Thyroid gland (tissue), 4 donors: Measurements from ENCODE around the gene LRRC53. TPM values are rescaled to one million over a fixed set of nuclear protein-coding genes. Genes with fewer than 3 reads are reported as not detected.

Experiments
- DNase-seq, 2 donors: peaks; one replicate each; pipeline ENCODE4 v3.0.0-alpha.2; 2019
- H3K27ac ChIP-seq, 3 donors: fragments of 200-600 bp; sonication (generic); 1 replicate in 2 of 3; 2 replicates in 1 of 3; pipeline ENCODE4 v1.5.1; 2016 to 2019; ENCODE audit warnings: mild to moderate bottlenecking in 1 of 3, moderate library complexity in 1 of 3
- H3K27me3 ChIP-seq: fragments of 200-600 bp; sonication (generic); one replicate; pipeline ENCODE4 v1.5.1; 2019
- H3K36me3 ChIP-seq, 2 donors: fragments of 200-600 bp; sonication (generic); one replicate each; pipeline ENCODE4 v1.5.1; 2016 to 2019
- H3K4me1 ChIP-seq, 2 donors: fragments of 200-600 bp; sonication (generic); one replicate each; pipeline ENCODE4 v1.5.1; 2017 to 2019
- H3K4me3 ChIP-seq, 3 donors: fragments of 200-600 bp; sonication (generic); replicated peaks in 1 of 3; 1 replicate in 2 of 3; 2 replicates in 1 of 3; pipeline ENCODE4 v1.5.1; 2016; ENCODE audit warnings: mild to moderate bottlenecking in 1 of 3
- H3K9me3 ChIP-seq: fragments of 200-600 bp; sonication (generic); one replicate; pipeline ENCODE4 v1.5.1; 2017
- CTCF ChIP-seq, 6 experiments: fragments of 200-600 bp in 3 of 6; fragments of 450-650 bp in 3 of 6; sonication (generic) in 3 of 6; IDR thresholded peaks; one replicate each; pipeline ENCODE4 v1.5.1; 2016 to 2019; ENCODE audit warnings: antibody characterized with exemption in 6 of 6, mild to moderate bottlenecking in 2 of 6, inconsistent platforms in 1 of 6, moderate library complexity in 1 of 6
- POLR2A ChIP-seq, 2 donors: fragments of 450-650 bp; IDR thresholded peaks; one replicate each; pipeline ENCODE4 v1.6.1; 2017; ENCODE audit warnings: antibody characterized with exemption in 2 of 2, mild to moderate bottlenecking in 2 of 2, moderate library complexity in 1 of 2
- WGBS, 2 donors: methylation state at CpG; one replicate each; pipeline ENCODE4 v1.1.5; 2017; 5-methylcytosine and 5-hydroxymethylcytosine counted together
- intact Hi-C: fragments of 100-400 bp; cut with DNase I; formaldehyde crosslinking; loops from one replicate; pipeline ENCODE4 v1.15.1; 2023
- total RNA-seq, 4 donors: library from RNA; depleted of rRNA; stranded (reverse); fragments of >200 nt; gene quantifications; one replicate each; pipeline ENCODE4 v1.2.3, GENCODE V29; 2016

The LRRC53 gene
- total RNA-seq, 4 donors from 2014 or later, result not detected

- Histone ChIP-seq H3K27ac (no peak overlapping the region), H3K9me3 (no peaks in the 10 kb centered on the region), H3K36me3 (no peaks in the 10 kb centered on the region), H3K4me1 (no peaks in the 10 kb centered on the region), H3K4me3 (no peak overlapping the region), H3K27me3 (no peaks in the 10 kb centered on the region)
- intact Hi-C loops, result no loop called here
- 84 to 87% methylated on average over 3 of the region's 3 CpGs for WGBS, 2 donors
- DNase-seq, result no peak
- TF ChIP-seq CTCF (IDR thresholded peaks at IDR 0.05), result no peak
Observed at GRCh38 chr1:74481607-74482006, 30.8 kb downstream of the LRRC53 start.

GRCh38 chr1:74480068-74480467, 32.3 kb downstream of the LRRC53 start:
- H3K4me1 ChIP-seq, result no peaks in the 10 kb centered on the region
- H3K4me3 ChIP-seq, result no peak overlapping the region
- H3K27ac ChIP-seq, result no peak overlapping the region
- H3K27me3 ChIP-seq, result no peaks in the 10 kb centered on the region
- 62 to 64% methylated on average over 6 of the region's 6 CpGs for WGBS, 2 donors
- no peak for TF ChIP-seq CTCF (IDR thresholded peaks at IDR 0.05)
- no peak for TF ChIP-seq POLR2A (IDR thresholded peaks at IDR 0.05)
- no peak for DNase-seq
- H3K36me3 ChIP-seq, result no peaks in the 10 kb centered on the region
- intact Hi-C loops, result no loop called here
- no peaks in the 10 kb centered on the region for H3K9me3 ChIP-seq

DNA sequence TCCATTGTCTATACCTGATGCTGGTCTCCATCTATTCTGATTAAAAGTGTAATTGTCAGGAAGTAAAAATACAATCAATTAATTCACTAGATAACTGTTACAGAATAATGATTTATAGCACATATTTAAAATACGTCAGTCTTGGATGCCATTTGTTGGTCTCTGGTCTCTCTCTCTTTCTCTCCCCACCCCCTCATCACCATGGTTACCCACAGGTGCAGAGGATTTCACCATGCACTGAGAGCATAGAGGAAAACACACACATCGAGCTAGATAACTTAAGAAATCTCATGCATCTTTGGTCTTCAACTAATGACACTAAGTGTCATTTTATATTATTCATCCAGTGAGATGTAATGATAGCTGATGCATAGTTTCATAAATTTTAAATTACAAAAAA, 33.4 kb downstream of the LRRC53 start:
- 82 to 84% methylated on average over 2 of the region's 2 CpGs for WGBS, 2 donors
- H3K36me3 ChIP-seq, result no peaks in the 10 kb centered on the region
- no peaks in the 10 kb centered on the region for H3K9me3 ChIP-seq
- no peaks in the 10 kb centered on the region for H3K4me1 ChIP-seq
- TF ChIP-seq POLR2A (IDR thresholded peaks at IDR 0.05) (no peak), CTCF (IDR thresholded peaks at IDR 0.05) (no peak)
- no peak overlapping the region for H3K4me3 ChIP-seq
- no peak for DNase-seq
- intact Hi-C loops, result no loop called here
- no peak overlapping the region for H3K27ac ChIP-seq
- H3K27me3 ChIP-seq, result no peaks in the 10 kb centered on the region

DNA sequence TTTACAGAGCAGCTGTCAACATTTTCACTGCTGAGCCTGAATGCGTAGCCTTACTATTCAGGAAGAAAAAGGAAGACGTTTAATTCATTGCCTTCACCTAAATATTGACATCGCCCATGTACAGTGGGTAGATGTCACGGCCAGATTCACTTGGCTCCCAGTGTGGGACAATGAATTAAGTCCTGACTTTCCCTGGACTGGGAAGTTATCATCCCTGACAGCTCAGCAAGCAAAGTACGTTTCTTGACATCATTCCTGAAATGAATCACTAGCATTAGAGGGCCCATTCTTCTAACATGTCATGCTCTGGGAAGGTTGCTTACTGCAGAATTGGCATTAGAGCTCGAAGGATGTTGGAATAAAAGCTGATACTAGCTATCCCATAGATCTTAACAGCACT, 37.8 kb downstream of the LRRC53 start:
- Histone ChIP-seq H3K4me1 (no peaks in the 10 kb centered on the region), H3K4me3 (no peak overlapping the region), H3K36me3 (no peaks in the 10 kb centered on the region), H3K27me3 (no peaks in the 10 kb centered on the region), H3K27ac (no peak overlapping the region), H3K9me3 (no peaks in the 10 kb centered on the region)
- no peak for TF ChIP-seq CTCF (IDR thresholded peaks at IDR 0.05)
- TF ChIP-seq POLR2A (IDR thresholded peaks at IDR 0.05), result no peak
- DNase-seq, result no peak
- intact Hi-C loops, result no loop called here
- 85 to 89% methylated on average over 6 of the region's 6 CpGs for whole genome bisulfite sequencing, 2 donors

GRCh38 chr1:74471470-74471869, 40.9 kb downstream of the LRRC53 start:
- no peak overlapping the region for H3K4me3 ChIP-seq
- no peaks in the 10 kb centered on the region for H3K36me3 ChIP-seq
- intact Hi-C loops, result no loop called here
- WGBS, 2 donors, result 73% methylated on average over 3 of the region's 3 CpGs
- TF ChIP-seq CTCF (IDR thresholded peaks at IDR 0.05) (no peak), POLR2A (IDR thresholded peaks at IDR 0.05) (no peak)
- H3K27me3 ChIP-seq, result no peaks in the 10 kb centered on the region
- H3K9me3 ChIP-seq, result no peaks in the 10 kb centered on the region
- H3K4me1 ChIP-seq, result no peaks in the 10 kb centered on the region
- no peak overlapping the region for H3K27ac ChIP-seq
- no peak for DNase-seq
